WTC11 (cell line): ENCODE measurements around the gene METTL25B. TPM values are rescaled to one million over a fixed set of nuclear protein-coding genes. Genes with fewer than 3 reads are reported as not detected.

Experiments
- ATAC-seq: fragments of 200-7000 bp; cut with Tn5 transposase; 2 replicates; pipeline ENCODE4 v1.10.0; 2021; ENCODE audit warnings: mild to moderate bottlenecking, moderate library complexity
- CTCF ChIA-PET: fragments of 300-600 bp; sonication (Branson Sonifier 250); formaldehyde crosslinking; loops from one replicate; lab custom pipeline; 2021; ENCODE audit warnings: antibody characterized with exemption; lab: Charles Lee
- POLR2A ChIA-PET: fragments of 350-600 bp; sonication (Branson Sonifier 250); formaldehyde crosslinking; loops from one replicate; lab custom pipeline; 2021; ENCODE audit warnings: antibody characterized with exemption; lab: Charles Lee
- DNase-seq: peaks from one replicate; pipeline ENCODE4 v3.0.0; 2021; ENCODE audit warnings: low spot score
- H3K27ac Mint-ChIP-seq: 2 replicates; pipeline ENCODE4 v1.8.0; 2021; ENCODE audit warnings: mixed read lengths
- H3K27me3 Mint-ChIP-seq: 2 replicates; pipeline ENCODE4 v1.8.0; 2021; ENCODE audit warnings: low read depth, mild to moderate bottlenecking, moderate library complexity, mixed read lengths
- H3K36me3 Mint-ChIP-seq: 2 replicates; pipeline ENCODE4 v1.8.0; 2021; ENCODE audit warnings: mixed read lengths
- H3K4me1 Mint-ChIP-seq: 2 replicates; pipeline ENCODE4 v1.8.0; 2022; ENCODE audit warnings: mixed read lengths
- H3K4me3 Mint-ChIP-seq: 2 replicates; pipeline ENCODE4 v1.8.0; 2021; ENCODE audit warnings: mild to moderate bottlenecking, moderate library complexity, mixed read lengths
- H3K9me3 Mint-ChIP-seq: 2 replicates; pipeline ENCODE4 v1.8.0; 2021; ENCODE audit warnings: mixed read lengths
- FOXP1 ChIP-seq: sonication (generic); formaldehyde crosslinking; IDR thresholded peaks from 2 replicates; pipeline ENCODE4 v1.8.0; 2022; ENCODE audit warnings: missing genetic modification reagents, mild to moderate bottlenecking, moderate library complexity, borderline replicate concordance
- GABPB1 ChIP-seq: sonication (generic); formaldehyde crosslinking; IDR thresholded peaks from 2 replicates; pipeline ENCODE4 v1.8.1; 2023; ENCODE audit warnings: mild to moderate bottlenecking, missing genetic modification reagents
- HMGA2 ChIP-seq: fragments of 250-450 bp; sonication (Bioruptor Pico); IDR thresholded peaks from 2 replicates; pipeline ENCODE4 v1.4.0; 2021; ENCODE audit warnings: mild to moderate bottlenecking, moderate library complexity
- IRF2 ChIP-seq: sonication (generic); formaldehyde crosslinking; IDR thresholded peaks from 2 replicates; pipeline ENCODE4 v1.8.0; 2022; ENCODE audit warnings: low read depth, missing genetic modification reagents, borderline replicate concordance
- NFATC4 ChIP-seq: fragments of 250-450 bp; sonication (Bioruptor Pico); IDR thresholded peaks from 2 replicates; pipeline ENCODE4 v1.9.0; 2021; ENCODE audit warnings: mild to moderate bottlenecking
- NFYB ChIP-seq: sonication (generic); formaldehyde crosslinking; conservative IDR thresholded peaks from 2 replicates; pipeline ENCODE4 v1.8.0; 2022; ENCODE audit warnings: low read depth, missing genetic modification reagents
- NR1H2 ChIP-seq: sonication (generic); formaldehyde crosslinking; IDR thresholded peaks from 2 replicates; pipeline ENCODE4 v1.9.0; 2021; ENCODE audit warnings: mild to moderate bottlenecking, moderate library complexity, missing genetic modification reagents
- NR3C1 ChIP-seq: sonication (generic); formaldehyde crosslinking; conservative IDR thresholded peaks from 2 replicates; pipeline ENCODE4 v1.8.1; 2023; ENCODE audit warnings: low read depth, mild to moderate bottlenecking, missing genetic modification reagents
- RELA ChIP-seq: sonication (generic); formaldehyde crosslinking; IDR thresholded peaks from 2 replicates; pipeline ENCODE4 v1.8.1; 2022; ENCODE audit warnings: missing genetic modification reagents, mild to moderate bottlenecking, borderline replicate concordance
- ZNF219 ChIP-seq: sonication (generic); formaldehyde crosslinking; IDR thresholded peaks from 2 replicates; pipeline ENCODE4 v1.8.0; 2023; ENCODE audit warnings: missing genetic modification reagents, mild to moderate bottlenecking, borderline replicate concordance
- ZNF232 ChIP-seq: sonication (generic); formaldehyde crosslinking; IDR thresholded peaks from 2 replicates; pipeline ENCODE4 v1.8.0; 2022; ENCODE audit warnings: mild to moderate bottlenecking, missing genetic modification reagents
- ZNF396 ChIP-seq: fragments of 250-450 bp; sonication (Bioruptor Pico); IDR thresholded peaks from 2 replicates; pipeline ENCODE4 v1.8.0; 2021; ENCODE audit warnings: mild to moderate bottlenecking, moderate library complexity, borderline replicate concordance
- ZNF416 ChIP-seq: fragments of 250-450 bp; sonication (Bioruptor Pico); IDR thresholded peaks from 2 replicates; pipeline ENCODE4 v1.9.0; 2021; ENCODE audit warnings: mild to moderate bottlenecking, inconsistent platforms
- ZNF423 ChIP-seq: fragments of 250-450 bp; sonication (Bioruptor Pico); IDR thresholded peaks from 2 replicates; pipeline ENCODE4 v2.1.2; 2022; ENCODE audit warnings: mild to moderate bottlenecking, moderate library complexity
- total RNA-seq: library from RNA; stranded (reverse); gene quantifications from 3 replicates; pipeline ENCODE4 v1.2.3, GENCODE V29; 2021
- TF ChIP-seq, protein P1 (sequence below): fragments of 250-450 bp; sonication (Bioruptor Pico); IDR thresholded peaks from 2 replicates; pipeline ENCODE4 v1.9.0; 2021; ENCODE audit warnings: mild to moderate bottlenecking
- TF ChIP-seq, protein P2 (sequence below): sonication (generic); formaldehyde crosslinking; conservative IDR thresholded peaks from 2 replicates; pipeline ENCODE4 v1.8.1; 2022; ENCODE audit warnings: mild to moderate bottlenecking, missing genetic modification reagents
- TF ChIP-seq, protein P3 (sequence below): sonication (generic); formaldehyde crosslinking; IDR thresholded peaks from 2 replicates; pipeline ENCODE4 v1.8.1; 2023; ENCODE audit warnings: mild to moderate bottlenecking, missing genetic modification reagents, moderate library complexity
- TF ChIP-seq, protein P4 (sequence below): fragments of 250-450 bp; sonication (Bioruptor Pico); IDR thresholded peaks from 2 replicates; pipeline ENCODE4 v1.9.0; 2021; ENCODE audit warnings: moderate library complexity, mild to moderate bottlenecking, inconsistent platforms, borderline replicate concordance
- TF ChIP-seq, protein P5 (sequence below): sonication (generic); formaldehyde crosslinking; IDR thresholded peaks from 2 replicates; pipeline ENCODE4 v1.8.1; 2022; ENCODE audit warnings: low read depth, mild to moderate bottlenecking, moderate library complexity, missing genetic modification reagents, borderline replicate concordance
- TF ChIP-seq, protein P6 (sequence below): sonication (generic); formaldehyde crosslinking; IDR thresholded peaks from 2 replicates; pipeline ENCODE4 v1.8.1; 2023; ENCODE audit warnings: mild to moderate bottlenecking, missing genetic modification reagents, moderate library complexity

Gene METTL25B
- total RNA-seq, 1 experiment from 2014 or later: 32.0 TPM

DNA sequence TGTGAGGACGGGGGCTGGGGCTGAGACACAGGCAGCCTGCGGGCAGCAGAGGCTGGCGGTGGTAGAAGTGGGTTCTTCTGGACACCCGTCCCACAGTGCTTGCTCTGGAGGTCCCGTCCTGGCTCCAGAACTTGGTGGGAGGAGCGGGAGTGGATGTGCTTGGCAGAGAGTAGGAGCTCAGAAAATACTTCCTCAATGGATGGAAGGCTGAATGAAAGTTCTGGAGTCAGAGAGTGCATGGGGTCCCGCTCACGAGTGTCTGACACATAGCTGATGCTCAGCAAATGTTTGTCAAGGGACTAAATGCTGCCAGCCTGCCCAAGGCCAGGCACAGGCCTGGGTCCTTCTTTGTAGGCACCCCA, 37.6 kb upstream of the METTL25B start:
- ChIA-PET POLR2A (interaction anchor here (1.2 to 8.0 kb wide), 9 partner anchors 10 to 76 kb away, joined by 3 to 195 read pairs (median 6); partner anchors contain the start of genes CRABP2, HDGF, ISG20L2 and METTL25B), CTCF (interaction anchor here (0.7 to 17.1 kb wide), 24 partner anchors 12 to 236 kb away, joined by 3 to 1553 read pairs (median 24); partner anchors contain the start of genes BCAN, CRABP2, HDGF and INSRR)
- H3K4me1 Mint-ChIP-seq: peaks cover 59% of the 10 kb centered on the region
- H3K9me3 Mint-ChIP-seq: no peaks in the 10 kb centered on the region
- H3K27me3 Mint-ChIP-seq: peaks cover 7% of the 10 kb centered on the region; the same call in 1 of the 2 replicates
- no peaks in the 10 kb centered on the region for H3K36me3 Mint-ChIP-seq
- TF ChIP-seq ZNF423 (CRISPR knock-in tag) (no peak), ZNF232 (CRISPR knock-in tag) (no peak), IRF2 (CRISPR knock-in tag) (no peak), GABPB1 (no peak), NR3C1 (no peak)
- ATAC-seq: no peak
- peak overlapping the region; percentile 74 for H3K4me3 Mint-ChIP-seq
- no peak overlapping the region for H3K27ac Mint-ChIP-seq
- no peak for DNase-seq

DNA sequence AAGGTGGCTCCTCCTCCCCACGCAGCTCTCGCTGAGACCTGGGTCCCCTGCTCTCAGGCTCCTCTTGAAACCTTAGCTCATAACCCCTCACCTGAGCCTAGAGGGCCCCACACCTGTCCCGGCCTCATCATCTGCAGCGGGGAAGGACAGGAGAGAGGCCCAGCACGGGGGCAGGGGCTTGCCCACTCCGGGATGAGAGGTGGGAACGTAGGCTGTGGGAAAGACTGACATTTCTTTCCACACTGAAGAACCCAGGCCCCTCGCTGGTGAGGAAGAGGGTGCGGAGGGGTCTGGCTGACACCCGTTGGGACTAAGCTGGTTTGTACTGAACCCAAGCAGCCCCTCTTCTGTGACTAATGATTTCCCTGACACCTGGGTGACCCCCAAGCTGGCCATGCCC, 37.1 kb upstream of the METTL25B start:
- ChIA-PET CTCF (interaction anchor here (0.6 to 17.1 kb wide), 20 partner anchors 13 to 713 kb away, joined by 3 to 1553 read pairs (median 26); partner anchors contain the start of genes ARHGEF2, BCAN, CRABP2 and HDGF), POLR2A (interaction anchor here (0.9 to 8.0 kb wide), 9 partner anchors 9 to 61 kb away, joined by 4 to 195 read pairs (median 7); partner anchors contain the start of genes CRABP2, HDGF, ISG20L2 and METTL25B)
- TF ChIP-seq NFYB (CRISPR knock-in tag): no peak
- TF ChIP-seq ZNF219: no peak
- no peak for TF ChIP-seq NFATC4 (CRISPR knock-in tag)
- TF ChIP-seq, protein P1, sequence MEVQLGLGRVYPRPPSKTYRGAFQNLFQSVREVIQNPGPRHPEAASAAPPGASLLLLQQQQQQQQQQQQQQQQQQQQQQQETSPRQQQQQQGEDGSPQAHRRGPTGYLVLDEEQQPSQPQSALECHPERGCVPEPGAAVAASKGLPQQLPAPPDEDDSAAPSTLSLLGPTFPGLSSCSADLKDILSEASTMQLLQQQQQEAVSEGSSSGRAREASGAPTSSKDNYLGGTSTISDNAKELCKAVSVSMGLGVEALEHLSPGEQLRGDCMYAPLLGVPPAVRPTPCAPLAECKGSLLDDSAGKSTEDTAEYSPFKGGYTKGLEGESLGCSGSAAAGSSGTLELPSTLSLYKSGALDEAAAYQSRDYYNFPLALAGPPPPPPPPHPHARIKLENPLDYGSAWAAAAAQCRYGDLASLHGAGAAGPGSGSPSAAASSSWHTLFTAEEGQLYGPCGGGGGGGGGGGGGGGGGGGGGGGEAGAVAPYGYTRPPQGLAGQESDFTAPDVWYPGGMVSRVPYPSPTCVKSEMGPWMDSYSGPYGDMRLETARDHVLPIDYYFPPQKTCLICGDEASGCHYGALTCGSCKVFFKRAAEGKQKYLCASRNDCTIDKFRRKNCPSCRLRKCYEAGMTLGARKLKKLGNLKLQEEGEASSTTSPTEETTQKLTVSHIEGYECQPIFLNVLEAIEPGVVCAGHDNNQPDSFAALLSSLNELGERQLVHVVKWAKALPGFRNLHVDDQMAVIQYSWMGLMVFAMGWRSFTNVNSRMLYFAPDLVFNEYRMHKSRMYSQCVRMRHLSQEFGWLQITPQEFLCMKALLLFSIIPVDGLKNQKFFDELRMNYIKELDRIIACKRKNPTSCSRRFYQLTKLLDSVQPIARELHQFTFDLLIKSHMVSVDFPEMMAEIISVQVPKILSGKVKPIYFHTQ (CRISPR knock-in tag): no peak
- TF ChIP-seq, protein P2, sequence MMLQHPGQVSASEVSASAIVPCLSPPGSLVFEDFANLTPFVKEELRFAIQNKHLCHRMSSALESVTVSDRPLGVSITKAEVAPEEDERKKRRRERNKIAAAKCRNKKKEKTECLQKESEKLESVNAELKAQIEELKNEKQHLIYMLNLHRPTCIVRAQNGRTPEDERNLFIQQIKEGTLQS (CRISPR knock-in tag): no peak
- TF ChIP-seq ZNF416 (CRISPR knock-in tag): no peak
- TF ChIP-seq, protein P3, sequence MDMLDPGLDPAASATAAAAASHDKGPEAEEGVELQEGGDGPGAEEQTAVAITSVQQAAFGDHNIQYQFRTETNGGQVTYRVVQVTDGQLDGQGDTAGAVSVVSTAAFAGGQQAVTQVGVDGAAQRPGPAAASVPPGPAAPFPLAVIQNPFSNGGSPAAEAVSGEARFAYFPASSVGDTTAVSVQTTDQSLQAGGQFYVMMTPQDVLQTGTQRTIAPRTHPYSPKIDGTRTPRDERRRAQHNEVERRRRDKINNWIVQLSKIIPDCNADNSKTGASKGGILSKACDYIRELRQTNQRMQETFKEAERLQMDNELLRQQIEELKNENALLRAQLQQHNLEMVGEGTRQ: no peak
- TF ChIP-seq, protein P4, sequence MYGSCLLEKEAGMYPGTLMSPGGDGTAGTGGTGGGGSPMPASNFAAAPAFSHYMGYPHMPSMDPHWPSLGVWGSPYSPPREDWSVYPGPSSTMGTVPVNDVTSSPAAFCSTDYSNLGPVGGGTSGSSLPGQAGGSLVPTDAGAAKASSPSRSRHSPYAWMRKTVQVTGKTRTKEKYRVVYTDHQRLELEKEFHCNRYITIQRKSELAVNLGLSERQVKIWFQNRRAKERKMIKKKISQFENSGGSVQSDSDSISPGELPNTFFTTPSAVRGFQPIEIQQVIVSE: no peak
- no peak for TF ChIP-seq NR1H2
- no peak for TF ChIP-seq IRF2 (CRISPR knock-in tag)
- TF ChIP-seq, protein P5, sequence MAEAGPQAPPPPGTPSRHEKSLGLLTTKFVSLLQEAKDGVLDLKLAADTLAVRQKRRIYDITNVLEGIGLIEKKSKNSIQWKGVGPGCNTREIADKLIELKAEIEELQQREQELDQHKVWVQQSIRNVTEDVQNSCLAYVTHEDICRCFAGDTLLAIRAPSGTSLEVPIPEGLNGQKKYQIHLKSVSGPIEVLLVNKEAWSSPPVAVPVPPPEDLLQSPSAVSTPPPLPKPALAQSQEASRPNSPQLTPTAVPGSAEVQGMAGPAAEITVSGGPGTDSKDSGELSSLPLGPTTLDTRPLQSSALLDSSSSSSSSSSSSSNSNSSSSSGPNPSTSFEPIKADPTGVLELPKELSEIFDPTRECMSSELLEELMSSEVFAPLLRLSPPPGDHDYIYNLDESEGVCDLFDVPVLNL: no peak
- no peak for TF ChIP-seq RELA (CRISPR knock-in tag)
- no peak for TF ChIP-seq GABPB1
- TF ChIP-seq, protein P6, sequence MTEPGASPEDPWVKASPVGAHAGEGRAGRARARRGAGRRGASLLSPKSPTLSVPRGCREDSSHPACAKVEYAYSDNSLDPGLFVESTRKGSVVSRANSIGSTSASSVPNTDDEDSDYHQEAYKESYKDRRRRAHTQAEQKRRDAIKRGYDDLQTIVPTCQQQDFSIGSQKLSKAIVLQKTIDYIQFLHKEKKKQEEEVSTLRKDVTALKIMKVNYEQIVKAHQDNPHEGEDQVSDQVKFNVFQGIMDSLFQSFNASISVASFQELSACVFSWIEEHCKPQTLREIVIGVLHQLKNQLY (CRISPR knock-in tag): no peak
- TF ChIP-seq FOXP1 (CRISPR knock-in tag): no peak
- TF ChIP-seq HMGA2 (CRISPR knock-in tag): no peak
- TF ChIP-seq ZNF396 (CRISPR knock-in tag): no peak
- peak overlapping the region; percentile 98; the same call in 1 of the 2 replicates for H3K27ac Mint-ChIP-seq
- H3K4me3 Mint-ChIP-seq: peak overlapping the region; percentile 74
- no peaks in the 10 kb centered on the region for H3K9me3 Mint-ChIP-seq
- H3K4me1 Mint-ChIP-seq: peaks cover 59% of the 10 kb centered on the region
- no peaks in the 10 kb centered on the region for H3K36me3 Mint-ChIP-seq
- no peak for DNase-seq
- H3K27me3 Mint-ChIP-seq: peaks cover 7% of the 10 kb centered on the region; the same call in 1 of the 2 replicates
- no peak for ATAC-seq
